ENCODE measurements around the gene FBP1.
"Not testable (repeated sequence)": the region's sequence is repeated elsewhere in the genome, so short reads cannot be mapped to it uniquely, and the experiment has no call there.

Gene FBP1

DNA sequence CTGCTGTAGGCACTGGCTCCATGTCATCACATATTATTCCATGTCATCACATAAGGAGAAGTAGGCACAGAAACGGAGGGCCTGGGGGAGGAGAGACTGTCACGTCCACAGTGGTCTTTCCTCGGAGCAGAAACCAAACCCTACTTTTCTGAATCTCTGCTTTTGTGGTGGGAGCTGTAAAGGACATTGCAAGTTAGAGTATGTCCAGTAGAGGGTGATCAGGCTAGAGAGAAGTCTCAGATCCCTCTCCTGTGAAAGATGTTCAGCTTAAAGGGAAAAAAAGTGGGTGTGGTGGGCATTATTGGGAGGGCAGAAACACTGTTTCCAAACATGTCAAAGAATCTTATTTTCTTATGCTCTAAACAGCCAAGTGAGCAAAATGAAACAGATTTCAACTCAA lies 26.3 kb downstream of the FBP1 start:
- DNase-seq (ENCODE audit: low read depth): no peak

DNA sequence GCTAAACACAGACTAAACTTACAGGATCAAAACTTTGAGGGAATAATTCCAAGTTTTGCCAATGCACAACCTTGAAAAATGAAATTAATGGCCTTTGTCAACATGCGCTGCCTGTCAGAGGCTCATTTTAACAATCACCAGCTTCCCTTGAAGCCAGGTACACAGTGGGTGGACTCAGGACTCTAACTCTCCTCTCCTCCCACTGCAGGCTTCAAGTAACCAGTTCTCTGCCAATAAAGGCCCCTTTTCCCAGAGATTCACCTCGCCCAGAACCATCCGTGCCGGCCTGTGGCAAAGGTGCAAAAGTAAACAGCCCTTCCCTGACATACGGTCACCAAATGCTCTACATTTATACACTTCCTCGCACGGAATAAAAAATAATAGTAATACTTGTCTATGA lies 27.2 kb downstream of the FBP1 start:
- no peak for DNase-seq (ENCODE audit: low read depth)

DNA sequence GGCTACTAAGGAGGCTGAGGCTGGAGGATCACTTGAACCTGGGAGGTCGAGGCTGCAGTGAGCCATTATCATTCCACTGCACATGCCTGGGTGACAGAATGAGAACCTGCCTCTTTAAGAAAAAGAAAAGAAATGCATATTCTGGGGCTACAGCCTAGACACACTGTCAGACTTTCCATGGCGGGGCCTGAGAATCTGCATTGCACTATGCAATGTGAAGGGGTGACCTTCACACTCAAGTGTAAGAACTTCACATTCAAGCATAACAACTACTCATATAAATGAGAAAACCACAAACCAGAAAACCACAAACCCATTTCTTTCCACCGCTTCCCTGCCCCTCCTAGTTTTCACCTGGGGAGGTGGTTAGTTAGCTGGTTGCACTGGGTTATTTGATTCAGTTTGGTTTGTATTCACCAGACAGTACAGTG lies 27.7 kb downstream of the FBP1 start:
- DNase-seq (ENCODE audit: low read depth): peak; percentile 51

DNA sequence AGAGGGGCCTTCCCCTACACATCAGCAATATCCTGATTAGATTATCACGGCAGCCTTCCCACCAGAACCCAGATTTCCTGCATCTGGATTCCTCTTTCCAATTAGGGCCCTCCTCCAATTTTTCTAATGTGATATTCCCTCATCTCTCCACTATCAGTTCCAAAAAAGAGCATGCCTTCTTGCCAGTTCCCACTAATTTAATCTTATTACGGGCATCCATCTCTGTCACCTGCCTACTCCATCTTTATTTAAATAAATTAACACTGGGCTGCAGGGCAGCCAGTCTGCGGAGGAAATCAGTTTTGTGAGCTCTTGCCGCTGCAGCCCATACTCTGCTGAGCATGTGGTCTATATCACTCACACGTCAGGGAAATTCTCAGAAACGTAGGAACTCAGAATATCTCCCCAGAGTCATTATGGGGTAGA lies 29.1 kb downstream of the FBP1 start:
- DNase-seq (ENCODE audit: low read depth): no peak

DNA sequence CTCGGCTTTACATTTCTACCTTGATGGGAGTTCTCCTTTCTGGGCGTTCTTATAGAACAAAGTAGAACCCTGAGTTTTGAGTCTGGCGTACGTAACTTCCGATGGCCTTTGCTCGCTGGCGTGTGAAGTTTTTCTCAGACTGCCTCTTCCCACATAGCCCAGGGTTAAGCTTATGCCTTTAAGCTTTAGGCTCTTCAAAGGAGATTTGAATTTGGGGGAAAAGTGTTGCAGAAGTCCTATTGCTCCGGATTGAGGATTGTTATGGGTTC lies 32.0 kb downstream of the FBP1 start:
- no peak for DNase-seq (ENCODE audit: low read depth)

DNA sequence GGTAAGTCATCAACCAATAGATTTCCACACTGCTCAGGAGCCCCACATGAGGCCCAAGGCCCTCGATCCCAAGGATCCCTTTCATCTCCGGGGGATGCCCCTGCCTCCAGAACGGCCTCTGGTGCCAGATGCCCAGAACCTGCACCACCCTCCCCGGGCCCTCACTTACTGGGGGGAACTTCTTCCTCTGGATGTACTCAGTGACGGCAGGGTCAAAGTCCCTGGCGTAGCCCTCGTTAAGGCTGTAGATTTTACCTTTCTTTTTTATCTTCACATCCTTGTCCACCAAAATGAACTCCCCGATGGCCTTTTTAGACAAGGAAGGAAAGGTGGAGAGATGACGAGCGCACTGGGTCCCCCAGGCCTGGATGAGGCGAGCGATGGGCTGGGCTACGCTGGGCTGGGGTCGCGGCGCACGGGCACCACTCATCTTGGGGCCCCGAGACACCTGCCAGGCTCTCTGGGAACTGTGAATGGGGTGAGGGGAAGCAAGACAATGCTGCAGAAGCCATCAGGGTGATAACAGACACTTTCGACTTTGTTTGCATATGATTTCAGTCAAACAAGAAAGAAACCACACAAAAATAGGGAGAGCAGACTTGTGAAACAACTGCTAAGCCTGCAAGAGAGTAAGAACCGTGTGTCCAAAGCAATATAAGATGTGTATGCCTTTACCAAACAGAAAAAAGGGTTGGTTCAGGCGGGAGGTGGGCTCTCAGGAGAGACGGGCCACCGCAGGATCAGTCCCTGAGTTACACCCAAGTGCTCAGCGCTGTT lies 32.5 kb downstream of the FBP1 start:
- no peak for DNase-seq (ENCODE audit: low read depth)

DNA sequence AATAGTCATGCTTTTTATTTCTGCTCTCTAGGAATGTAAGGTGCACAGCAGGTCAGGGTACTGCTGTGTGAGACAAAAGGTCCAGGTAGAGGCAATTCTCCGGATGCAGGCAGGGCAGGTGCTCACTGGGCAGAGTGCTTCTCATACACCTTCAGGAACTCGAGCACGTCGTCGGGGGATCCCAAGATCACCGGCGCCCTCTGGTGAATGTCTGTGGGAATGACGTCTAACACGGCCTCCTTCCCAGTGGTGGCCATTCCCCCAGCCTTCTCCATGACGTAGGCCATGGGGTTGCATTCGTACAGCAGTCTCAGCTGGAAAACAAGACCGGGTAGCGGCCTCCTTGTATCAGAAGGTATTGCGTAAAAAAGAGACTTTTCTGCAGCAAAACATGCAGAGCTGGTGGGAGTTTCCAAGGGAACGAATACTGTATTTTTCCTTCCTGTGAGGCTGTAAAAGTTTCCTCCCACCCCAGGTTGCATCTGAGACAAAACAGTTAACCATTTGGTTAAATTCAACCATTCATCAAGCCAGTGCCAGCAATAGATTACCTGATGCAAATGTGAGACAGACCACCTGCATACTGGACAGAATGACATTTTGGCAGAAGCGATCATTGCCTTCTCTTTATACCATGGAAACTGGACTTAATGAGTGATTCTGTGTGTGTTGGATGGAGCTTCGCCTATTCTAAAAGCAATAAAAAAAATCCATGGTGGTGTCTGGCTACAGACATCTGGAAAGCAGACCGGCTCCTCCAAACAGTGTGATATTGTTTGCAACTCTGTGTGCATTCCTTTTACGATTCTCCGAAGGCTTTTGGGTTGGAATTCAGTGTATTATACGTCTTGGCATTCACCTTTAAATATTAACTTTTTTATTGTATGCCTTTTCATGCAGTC lies 35.8 kb downstream of the FBP1 start:
- peak; percentile 69 for DNase-seq (ENCODE audit: low read depth)

DNA sequence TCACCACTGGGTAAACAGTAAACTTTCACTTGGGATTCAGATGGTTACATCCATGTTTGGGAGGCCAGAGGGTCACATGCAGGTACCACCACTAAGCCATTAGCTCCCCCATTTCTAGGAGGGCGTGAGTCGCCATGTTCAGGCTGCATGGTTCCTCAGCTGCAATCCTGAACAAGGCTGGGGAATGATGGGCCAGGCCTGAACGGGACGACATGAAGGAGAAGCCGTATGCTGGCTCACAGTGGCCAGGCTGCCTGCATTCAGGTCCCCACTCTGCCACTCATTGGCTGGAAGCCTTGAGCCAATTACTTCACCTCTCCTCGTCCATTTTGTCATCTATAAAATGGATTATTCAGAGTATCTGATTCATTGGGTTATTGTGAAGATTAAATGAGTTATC lies 36.7 kb downstream of the FBP1 start:
- no peak for DNase-seq (ENCODE audit: low read depth)

DNA sequence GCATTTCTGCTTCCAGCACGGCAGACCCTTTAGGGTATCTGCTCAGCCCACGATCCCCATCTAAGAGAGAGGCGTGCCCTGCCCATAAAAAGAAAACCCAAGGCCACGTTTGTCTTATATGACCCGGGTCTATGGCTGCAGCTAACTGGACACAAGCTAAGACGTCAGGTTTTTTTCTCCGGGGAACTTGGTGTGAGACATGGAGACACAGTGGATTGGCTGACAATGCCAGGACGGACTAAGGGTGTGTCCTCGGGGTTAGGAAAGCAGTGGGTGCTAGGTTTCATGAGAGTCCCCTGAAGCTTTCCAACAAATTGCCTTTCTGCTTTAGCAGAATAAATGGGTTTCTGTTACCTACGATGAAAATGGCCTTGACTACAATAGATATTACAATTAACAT lies 38.6 kb downstream of the FBP1 start:
- no peak for DNase-seq (ENCODE audit: low read depth)

DNA sequence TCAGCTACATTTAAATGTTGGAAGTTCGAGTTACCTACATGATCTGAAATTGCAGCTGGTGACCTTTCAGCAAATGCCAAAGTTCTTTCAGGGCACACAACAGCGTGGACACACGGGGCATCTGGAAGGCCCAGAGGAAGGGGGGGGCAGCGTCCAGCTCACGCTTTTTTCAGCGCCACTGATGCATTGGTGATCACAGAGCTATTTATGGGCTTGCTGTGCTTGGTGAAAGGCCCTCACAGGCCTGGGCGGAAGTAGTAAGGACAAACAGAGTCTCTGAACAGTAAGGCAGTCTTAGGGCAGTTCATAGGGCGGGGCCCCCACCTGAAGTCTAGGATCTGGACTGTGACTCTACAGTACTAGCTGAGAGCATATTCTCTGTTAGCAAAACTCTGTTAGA lies 39.1 kb downstream of the FBP1 start:
- no peak for DNase-seq (ENCODE audit: low read depth)

DNA sequence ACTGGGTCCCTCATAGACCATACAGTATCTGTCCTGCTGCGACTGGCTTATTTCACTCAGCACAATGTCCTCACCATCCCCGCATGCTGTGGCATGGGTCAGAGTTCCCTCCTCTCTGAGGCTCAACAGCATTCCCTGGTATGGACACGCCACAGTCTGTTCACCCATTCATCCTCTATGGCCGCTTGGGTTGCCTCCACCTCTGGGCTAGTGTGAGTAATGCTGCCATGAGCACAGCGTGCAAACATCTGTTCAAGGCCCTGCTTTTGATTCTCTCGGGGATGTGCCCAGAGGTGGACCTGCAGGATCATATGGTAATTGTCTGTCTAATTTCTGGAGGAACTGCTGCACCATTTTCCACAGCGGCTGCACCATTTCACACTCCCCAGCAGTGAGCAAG lies 40.2 kb downstream of the FBP1 start:
- no peak for DNase-seq (ENCODE audit: low read depth)

DNA sequence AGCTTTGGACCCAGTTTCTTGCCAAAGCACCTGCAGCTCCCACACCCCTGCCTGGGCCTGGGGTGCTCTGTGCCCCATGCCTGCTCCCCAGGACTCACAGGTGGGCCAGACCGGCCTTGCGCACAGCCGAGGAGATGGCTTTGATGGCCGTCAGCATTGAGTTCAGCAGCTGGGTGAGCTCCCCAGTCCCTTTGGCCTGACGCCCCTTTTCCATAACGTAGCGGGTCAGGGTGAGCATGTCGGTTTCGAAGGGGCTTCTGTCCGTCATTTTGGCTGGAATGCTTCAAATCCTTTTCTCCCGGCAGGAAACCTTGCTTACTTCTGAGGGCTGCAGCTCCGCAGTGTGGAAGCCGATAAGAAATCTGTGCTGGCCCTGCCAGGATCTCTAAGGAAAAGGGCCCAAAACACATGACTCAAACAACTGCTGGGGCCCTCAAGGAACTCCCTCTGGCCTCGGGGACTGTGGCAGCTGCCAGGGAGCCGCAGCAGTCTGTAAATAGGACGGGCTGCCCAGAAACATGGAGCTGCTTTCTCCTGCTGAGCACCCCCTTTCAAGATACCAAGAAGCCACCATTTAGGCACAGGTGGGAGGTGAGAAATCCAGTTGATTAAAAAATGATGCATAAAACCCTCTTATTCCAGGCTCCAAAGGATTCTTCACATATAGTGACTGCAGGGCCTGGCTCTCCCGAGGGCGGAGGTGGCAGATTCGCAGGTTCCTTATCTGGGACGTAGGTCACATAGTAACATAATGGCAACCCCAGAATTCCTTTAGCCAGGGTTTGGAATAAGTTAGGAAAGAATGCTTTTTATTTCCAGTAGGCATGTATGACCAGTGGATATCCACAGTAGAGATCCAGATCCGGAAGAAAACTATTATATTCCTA lies 45.6 kb downstream of the FBP1 start, which contains the start of gene FBP2:
TSS of gene FBP2 (minus strand) at position 366 of the 887 bp plus-strand sequence. CDS start at position 268, 98 bp downstream.
- no peak for DNase-seq (ENCODE audit: low read depth)

DNA sequence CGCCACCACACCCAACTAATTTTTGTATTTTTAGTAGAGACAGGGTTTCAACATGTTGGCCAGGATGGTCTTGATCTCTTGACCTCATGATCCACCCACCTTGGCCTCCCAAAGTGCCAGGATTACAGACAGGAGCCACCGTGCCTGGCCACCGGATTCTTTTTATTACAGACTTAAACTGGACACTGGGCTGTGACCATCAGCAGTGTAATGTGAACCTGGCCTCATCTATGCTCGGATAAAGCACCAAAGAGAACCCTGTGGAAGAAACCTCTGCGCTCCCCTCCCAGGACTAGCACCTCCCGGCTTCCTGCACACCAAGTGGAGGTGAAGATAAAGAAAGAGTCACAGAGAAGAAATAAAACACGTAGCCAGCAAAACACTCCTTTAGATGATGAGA lies 46.6 kb downstream of the FBP1 start:
- DNase-seq (ENCODE audit: low read depth): not testable (repeated sequence)

DNA sequence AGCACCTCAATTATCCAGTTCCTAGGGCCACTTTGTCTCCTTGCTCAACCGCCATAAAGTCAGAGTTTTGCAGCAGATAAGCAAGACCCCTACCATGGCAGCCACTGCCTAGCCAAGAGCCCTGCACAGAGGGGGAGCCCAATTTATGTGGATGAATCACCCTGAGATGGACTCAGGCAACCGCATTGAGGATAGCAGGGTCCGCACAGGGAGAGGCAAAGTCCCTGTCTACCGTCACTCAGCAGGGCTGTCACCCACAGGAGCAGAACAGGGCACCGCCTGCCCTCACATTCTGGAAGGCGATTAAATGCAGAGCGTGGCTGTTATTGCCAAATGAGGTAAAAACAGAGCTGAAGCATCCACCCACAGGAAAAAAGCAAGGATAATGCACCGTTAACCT lies 47.4 kb downstream of the FBP1 start:
- no peak for DNase-seq (ENCODE audit: low read depth)

DNA sequence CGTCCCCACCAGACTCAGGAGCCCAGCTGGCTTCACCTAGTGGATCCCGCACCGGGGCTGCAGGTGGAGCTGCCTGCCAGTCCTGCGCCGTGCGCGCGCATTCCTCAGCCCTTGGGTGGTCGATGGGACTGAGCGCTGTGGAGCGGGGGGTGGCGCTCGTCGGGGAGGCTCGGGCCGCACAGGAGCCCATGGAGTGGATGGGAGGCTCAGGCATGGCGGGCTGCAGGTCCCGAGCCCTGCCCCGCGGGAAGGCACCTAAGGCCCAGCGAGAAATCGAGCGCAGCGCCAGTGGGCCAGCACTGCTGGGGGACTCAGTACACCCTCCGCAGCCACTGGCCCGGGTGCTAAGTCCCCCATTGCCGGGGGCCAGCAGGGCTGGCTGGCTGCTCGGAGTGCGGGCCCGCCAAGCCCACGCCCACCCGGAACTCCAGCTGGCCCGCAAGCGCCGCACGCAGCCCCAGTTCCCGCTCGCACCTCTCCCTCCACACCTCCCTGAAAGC lies 48.2 kb downstream of the FBP1 start:
- DNase-seq (ENCODE audit: low read depth): not testable (repeated sequence)

DNA sequence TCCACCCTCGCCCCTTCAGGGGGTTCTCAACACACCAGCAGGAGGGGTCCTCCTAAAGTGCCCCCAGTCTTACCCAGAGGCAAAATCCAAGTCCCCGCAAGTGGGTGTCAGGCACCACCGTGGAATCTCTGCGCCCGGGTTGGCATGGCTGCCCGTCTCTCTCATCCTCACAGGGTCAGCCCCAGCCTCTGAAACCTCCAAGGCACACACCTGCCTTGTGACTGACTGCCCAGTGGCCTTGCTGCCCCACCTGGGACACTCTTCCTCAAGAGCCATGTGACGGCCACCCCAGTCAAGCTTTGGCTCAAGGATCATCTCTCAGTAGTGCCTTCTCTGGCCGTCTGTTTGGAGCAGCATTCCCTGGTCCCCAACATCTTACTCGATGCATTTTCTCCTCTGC lies 50.6 kb downstream of the FBP1 start:
- DNase-seq (ENCODE audit: low read depth): no peak

DNA sequence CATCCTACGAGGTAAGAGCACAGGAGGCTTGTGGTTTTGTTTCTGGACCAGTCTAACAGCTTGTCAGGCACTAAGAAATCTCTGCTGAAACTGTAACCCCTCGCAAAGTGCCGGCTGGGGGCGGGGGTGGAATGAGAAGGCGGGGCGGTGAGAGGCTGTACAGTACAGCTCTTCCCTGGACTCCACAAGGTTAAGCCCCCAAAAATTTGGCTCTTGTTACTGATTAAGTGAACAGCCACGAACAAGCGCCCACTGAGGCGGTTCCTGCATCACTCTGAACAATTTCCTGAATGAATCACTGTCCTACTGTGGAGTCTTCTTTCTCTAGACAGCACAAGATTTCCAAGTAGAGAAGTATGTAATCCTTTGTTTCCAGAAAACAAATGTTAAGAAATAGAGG lies 52.5 kb downstream of the FBP1 start:
- DNase-seq (ENCODE audit: low read depth): no peak

DNA sequence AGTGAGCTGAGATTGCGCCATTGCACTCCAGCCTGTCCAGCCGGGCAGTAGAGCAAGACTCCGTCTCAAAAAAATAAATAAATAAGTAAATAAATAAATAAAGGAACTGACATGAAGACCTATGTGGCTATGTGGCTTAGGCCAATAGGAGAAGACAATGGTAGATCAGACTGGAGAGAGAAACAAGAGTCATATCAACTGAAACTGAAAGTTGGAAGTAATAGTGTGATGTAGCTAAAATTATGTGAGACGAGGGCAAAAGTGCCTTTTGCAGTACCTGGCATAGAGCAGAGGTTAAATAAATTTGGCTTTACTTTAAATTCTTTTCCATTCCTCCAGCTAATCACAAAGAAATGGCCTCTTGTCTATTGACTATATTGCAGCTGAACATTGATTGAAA lies 53.0 kb downstream of the FBP1 start:
- no peak for DNase-seq (ENCODE audit: low read depth)

DNA sequence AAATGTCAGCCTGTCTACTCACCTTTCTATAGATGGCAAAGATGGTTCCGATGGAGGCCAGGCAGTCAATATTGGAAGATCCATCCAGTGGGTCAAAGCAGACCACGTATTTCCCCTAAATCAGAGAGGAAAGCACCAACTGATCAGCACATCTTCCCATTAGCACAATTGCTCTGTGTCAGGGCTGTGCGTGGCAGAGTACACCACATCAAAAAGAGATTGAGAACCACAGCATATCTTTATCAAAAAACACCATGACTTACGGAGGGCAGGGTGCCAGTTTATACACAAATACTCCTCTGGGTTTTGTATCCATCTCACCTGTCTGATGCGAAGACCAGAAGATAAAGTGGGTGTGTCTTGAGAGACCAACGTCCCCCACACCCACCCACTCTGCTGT lies 54.8 kb downstream of the FBP1 start:
- DNase-seq (ENCODE audit: low read depth): no peak

DNA sequence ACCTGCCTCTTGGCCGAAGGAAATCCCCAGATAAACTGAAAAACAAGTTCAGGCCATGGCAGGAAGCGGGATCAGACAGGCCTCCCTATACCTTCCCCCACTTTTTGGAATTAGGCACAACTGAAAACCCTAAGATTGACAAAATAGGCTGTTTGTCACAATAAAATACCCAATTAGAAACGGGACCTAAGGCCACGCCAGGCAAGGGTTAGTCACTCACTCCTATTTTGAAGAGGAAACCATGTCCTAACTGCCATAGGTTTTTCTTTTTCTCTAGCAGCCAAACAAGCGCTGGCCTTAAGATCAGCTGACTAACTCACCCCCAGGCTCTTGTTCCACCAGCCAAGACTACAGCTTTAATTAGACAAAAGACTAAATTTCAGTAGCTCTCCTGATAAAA lies 57.6 kb downstream of the FBP1 start:
- no peak for DNase-seq (ENCODE audit: low read depth)

DNA sequence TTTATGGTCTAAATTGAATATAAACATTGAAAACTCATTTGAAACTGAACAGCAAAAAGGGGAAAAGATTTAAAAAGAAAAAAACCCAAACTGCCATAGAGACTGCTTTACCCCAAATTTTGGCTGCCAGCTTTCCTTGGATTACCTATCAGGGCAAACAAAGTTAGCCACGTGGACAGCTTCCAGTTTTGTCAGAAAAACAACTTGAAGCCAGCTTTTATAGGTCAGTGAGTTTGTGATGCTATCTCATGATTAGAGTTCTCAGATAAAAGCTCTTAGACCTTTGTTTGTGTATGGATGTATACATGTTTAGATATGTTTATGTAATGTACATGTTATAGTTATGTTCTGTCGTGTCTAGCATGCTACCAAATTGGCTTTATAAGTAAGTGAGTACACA lies 61.7 kb downstream of the FBP1 start:
- no peak for DNase-seq (ENCODE audit: low read depth)

DNA sequence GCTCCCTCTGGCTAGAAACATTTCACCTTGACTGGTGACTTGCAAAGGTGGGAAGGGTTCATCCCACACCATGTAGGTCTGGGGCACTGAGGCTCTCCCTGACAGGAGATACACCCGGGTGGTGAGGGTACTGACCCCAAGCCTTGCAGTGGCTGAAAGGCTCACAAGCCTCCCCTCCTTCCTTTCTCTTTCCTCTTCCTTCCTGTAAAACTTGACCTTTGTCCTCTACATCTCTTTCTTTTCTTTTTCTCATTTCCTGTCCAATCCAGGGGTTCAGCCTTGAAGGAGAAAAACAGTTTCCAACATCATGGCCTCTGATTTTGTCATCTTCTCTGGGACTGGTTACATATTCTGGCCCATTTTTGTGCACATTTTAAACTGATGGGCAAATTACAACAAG lies 62.3 kb downstream of the FBP1 start:
- DNase-seq (ENCODE audit: low read depth): no peak

Data from activated T-cell treated with anti-CD3 and anti-CD28 coated beads for 48 hours (primary cell).